HG03139 (cell line): ENCODE results near the gene LYSMD4.

Source experiments
- ATAC-seq: cut with Tn5 transposase; IDR thresholded peaks from one replicate; pipeline ENCODE4 v1.9.1; 2021; ENCODE audit not compliant: unreplicated experiment

The LYSMD4 gene

DNA sequence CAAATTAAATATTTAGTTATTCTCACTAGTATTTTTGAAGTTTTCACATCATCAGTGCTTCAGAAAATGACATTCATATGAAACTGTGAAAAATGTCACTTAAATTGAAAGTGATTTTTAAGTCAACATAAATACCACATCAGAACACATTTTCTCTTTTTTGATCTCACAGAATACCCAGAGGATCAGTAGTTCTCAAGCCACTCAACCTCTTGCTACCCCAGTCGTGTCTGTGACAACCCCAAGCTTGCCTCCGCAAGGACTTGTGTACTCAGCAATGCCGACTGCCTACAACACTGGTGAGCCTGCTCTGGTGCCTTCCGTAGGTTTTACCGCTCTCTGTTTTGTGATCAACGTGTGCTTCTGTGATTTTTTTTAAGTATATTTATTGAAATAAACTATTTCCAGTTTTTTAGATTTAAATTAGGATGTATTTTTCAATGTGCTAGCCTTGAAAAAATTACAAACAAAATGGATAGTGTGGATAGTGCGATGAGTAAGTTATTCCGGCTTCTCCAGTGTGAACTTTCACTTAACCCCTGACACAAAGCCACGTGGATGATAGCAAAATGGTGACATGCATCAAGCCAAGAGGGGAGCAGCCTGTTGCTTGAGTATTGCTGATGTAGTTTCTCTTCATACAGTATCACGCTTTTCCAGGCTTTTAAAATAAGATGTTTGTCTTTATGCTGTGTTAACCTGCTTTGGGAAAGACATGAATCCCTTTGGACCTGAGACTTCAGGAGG, 26.5 kb downstream of the LYSMD4 start:
- ATAC-seq, result no peak

DNA sequence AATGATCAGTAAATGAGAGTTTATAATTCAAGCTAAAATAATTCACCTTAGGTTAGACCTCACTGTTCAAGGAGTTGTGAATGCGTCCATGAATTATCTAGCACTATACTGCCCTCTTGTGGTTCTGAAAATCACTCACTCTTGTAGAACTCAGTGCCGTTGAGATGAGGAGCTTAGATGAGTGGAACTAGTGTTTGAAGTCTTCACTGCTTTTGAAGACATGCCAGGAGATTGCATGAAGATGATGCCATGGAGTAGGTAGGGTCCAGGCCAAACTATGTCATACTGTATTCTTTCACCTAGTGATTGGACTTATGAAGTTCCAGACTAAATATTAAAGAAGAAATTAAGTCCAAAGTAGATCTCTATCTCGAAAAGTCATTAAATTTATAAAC, 28.8 kb downstream of the LYSMD4 start:
- ATAC-seq, result peak; percentile 70

DNA sequence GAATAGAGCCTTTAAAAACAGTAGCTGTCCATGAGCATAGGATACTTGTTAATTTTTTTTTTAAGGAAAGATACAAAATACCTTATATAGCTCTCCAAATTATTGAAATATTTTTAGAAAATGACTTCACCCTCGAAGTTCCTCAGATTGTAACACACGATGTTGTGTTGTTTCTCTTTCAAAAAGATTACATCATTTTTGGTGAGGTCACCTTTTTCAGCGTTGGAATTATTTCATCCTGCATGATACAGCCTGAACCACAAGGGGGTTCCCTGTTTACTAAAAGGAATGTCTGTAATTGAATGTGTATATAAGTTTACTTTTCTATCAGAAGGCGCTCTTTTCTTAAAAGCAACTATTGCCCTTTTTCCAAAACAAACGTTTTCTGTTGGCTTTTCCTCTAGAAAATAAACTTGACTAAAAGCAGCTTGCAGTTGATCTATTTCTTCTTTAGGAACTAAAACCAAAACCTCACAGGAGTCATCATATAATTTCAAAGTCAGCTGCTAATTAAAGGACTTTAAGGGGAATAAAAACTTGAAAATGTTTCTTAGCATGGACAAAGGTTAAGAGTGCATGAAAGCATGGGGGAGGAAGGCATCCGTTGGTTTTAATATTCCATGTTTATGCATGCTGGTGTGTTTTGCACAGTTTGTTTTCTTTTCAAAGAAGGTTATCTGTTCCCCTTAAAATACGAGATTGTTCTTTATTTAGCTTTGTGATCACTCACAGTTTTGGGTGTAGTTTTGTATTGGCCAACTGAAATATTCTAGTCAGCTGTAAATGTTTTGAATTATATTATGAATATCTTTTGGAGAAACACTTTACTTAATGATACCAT, 29.4 kb downstream of the LYSMD4 start:
- peak; percentile 44 for ATAC-seq

DNA sequence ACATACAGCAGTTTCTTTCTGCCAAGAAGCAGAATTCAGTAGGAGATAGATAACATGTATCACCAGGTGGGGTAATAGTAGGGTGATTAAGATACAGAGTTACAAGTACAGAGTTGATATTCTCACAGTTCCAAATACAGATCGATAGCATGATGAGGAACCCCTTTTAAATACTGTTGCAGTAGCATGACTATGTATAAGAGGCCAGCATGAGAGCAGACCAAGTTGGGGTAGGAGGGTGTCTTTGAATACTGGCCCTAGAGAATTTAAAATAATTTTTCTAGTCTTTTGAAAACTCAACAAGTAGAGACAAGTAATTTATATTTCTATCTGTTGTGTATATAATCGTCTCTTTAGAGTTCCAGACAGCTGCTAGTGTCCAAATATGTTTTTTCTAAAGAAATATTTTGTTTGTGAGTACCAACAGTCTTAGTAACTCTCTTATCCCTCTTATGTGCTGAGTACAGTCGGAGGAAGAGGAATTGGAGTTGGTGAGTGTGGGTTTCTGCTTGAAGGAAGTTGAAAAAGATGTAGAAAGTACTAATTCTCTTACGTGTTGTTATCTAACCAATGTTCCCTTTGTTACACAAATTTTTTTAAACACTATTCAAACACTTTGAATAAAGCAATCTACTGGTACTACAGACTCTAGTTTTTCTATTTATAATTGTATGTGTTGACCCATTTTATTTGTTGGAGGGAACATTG, 30.2 kb downstream of the LYSMD4 start:
- no peak for ATAC-seq

DNA sequence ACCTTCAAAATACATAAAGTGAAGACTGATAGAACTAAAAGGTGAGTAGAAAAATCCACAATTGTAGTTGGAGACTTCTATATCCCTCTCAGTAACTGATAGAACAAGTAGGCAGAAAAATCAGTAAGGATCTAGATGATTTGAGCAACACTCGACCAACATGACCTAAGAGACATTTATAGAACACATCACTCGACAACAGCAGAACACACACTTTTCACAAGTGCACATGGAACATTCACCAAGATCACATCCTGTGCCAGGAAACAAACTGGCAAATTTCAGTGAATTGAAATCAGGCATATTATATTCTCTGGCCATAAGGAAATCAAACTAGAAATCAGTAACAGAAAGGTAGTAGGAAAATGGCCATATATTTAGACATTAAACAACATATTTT, 37.1 kb downstream of the LYSMD4 start:
- no peak for ATAC-seq

DNA sequence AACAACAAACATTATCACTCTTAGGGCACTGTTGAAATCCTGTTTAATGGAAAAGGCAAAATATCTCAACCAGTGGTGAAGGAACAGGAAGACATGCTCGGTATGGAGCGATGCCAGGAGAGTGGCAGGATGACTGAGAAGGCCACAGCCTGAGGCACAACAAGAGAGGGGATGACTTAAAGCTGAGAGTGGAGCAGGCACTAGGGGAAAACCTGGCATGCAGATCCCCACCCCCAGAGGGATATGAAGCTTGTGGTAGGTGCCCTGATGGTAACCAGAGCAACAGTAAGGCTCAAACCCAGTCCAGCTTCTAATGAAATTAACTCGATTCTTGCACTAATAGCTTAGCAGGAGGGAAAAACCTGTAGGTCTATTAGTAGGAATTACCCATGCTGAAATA, 40.4 kb downstream of the LYSMD4 start:
- no peak for ATAC-seq

DNA sequence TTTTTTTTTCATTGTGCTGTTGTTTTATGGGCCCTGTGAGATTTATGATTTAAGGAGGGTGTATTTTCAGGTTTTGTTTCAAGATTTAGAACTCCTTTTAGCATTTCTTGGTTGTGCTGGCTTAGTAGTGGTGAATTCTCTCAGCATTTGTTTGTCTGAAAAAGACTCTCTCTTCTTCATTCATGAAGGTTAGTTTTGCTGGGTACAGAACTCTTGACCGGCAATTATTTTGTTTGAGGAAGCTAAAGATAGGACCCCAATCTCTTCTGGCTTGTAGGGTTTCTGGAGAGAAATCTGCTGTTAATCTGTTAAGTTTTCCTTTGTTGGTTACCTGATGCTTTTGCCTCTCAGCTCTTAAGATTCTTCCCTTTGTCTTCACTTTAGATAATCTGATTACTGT, 46.9 kb downstream of the LYSMD4 start:
- ATAC-seq, result no peak

DNA sequence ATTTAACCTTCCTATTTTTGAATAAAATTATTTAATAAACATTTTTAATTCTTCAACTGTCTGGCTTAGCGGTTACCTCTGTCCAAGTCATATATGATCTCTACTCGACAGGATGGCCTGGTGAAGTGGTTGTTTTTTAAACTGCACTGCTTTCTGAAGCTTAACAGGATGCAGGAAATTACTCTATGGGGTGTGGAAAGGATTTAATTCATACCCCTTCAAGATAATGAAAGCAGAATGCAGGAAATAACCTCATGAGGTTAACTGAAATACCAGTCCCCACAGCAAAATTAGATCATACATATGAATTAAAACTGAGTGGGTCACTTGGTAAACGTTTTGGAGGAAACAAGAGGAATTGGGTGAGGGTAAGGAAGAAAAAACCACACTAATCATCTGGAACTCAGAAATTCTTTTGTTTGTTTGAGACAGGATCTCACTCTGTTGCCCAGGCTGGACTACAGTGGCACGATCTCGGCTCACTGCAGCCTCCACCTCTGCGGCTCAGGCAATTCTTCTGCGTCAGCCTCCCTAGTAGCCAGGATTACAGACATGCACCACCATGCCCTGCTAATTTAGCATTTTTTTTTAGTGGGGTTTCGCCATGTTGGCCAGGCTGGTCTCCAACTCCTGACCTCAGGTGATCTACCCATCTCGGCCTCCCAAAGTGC, 50.1 kb downstream of the LYSMD4 start:
- no peak for ATAC-seq

DNA sequence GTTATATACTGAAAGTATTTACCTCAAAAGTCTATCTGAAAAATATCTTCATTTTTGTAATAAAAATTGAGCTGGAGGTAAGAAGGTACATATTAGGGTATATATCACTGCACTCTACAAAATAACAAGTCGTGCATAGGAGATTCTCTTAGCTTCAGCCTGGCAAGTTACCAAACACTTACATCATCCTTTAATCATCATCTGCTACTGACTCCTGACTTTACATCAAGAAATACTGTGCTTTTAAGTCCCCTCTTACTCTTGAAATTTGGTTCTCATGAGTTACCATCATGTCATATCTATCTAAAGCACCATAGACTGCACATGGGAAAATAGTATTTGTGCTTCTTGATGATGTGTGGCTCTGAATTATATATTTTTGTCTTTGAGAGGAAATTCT, 50.8 kb downstream of the LYSMD4 start:
- no peak for ATAC-seq

DNA sequence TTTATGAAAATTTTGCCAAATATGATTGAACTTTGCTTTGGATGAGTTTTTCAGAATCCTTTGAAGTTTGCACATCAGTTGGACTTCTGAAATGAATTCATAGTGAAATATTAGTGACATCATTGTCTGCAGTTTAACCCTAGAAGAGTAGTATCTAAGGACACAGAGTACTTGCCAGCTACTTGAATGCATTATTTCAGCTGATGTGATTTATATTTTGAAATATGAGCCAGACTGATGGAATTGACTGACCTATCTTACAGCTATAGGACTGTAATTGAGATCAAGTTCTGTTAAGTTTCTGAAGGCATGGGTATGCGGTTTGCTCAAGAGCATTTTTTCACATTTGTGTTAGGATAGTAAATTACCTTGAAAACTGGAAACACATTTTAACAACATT, 51.2 kb downstream of the LYSMD4 start:
- no peak for ATAC-seq

DNA sequence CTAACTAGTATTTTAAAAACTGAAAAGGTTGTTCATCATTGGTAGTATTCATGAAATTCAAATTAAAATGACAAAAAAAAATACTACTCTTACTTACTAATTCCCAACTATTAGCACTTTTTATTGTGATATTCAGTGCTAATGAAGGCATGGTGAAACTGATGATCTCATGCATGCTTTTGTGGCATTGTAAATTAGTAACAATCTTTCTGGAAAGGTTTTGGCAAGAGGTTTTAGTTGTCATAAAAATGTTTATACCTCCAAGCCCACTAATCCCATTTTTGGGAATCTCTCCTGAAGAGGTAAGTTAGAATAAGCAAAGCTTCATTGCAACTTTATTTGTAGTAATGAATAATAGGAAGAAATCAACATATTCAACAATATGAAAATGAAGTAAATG, 53.0 kb downstream of the LYSMD4 start:
- ATAC-seq, result no peak

DNA sequence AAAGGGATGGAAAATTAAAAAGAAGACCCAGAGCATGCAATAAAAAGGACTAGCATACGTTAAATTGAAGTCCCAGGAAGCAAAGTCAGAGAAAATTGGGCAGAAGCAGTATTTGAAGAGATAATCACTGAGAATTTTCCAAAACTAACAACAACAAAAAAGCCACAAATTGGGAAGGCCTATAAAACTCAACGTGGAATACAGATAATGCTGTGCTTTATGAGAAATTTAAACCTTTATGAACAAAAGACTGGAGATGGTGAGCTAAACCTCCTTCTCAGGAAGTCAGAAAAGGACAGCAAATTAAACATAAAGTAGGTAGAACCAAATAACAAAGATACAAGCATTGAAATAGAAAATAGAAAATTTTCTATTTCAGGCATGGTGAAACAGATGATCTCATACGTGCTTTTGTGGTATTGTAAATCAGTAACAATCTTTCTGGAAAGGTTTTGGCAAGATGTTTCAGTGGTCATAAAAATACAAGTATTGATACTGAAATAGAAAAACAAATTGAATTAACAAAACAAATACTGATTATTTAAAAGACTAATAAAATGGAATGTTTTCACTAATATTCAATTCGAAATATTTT, 55.6 kb downstream of the LYSMD4 start:
- ATAC-seq, result peak; percentile 75
